GM15510 (cell line): ENCODE results near the gene PLAU.

ENCODE experiments used
- POLR2A ChIP-seq: IDR thresholded peaks from 3 replicates; pipeline ENCODE4 v1.6.1; 2011; ENCODE audit warnings: borderline replicate concordance; ENCODE audit not compliant: insufficient read length; ENCODE audit errors: extremely low read depth

The PLAU gene

DNA sequence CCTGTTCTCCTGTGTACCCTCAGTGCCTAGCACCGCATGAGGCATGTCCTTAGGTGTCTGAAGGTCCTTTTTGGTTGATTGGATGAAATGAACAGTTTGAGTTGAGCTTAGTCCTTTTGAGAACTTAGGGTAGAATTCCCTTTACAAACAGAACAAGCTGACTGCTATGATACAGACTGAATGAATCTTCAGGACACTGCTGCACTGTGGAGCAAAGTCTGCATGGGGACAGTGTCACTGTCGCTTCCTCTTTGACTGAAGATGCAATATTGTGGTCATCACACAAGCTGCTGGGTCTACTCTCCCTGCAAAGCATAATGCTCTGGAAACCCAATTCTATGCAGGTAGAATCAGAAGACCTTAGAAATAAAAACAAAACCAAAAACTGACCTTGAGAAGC lies 8.6 kb upstream of the PLAU start:
- TF ChIP-seq POLR2A: no peak

DNA sequence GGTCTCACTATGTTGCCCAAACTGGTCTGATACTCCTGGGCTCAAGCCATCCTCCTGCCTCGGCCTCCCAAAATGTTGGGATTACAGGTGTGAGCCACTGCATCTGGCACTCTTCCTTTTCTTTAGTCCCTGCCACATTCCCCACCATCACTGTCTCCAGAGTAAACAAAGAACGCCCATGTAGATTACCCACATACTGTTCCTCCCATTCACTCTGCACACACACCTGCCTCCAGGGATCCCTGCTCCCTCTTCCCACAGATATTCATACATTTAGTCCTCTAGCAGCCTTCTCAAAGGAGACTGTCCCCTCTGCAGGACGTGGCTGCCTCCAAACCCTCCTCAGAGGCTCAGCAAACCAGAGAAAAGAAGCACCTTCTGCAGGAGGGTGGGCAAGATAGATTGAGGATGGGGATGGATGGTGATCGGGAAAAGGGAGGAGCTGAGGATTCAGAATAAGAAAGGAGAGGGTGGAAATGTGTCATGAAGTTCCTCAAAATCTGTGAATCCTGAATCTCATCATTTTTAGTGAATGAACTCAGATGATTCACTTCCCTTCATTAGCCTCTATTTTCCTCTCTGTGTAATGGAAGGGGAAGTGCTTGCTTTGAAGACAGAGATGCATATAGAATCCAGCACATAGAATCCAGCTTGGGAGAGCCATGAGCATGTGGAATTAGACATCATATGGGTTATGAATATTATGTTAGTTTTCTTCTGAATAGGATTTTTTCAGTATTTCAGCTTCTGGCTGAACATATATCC lies 5.5 kb upstream of the PLAU start:
- no peak for TF ChIP-seq POLR2A

DNA sequence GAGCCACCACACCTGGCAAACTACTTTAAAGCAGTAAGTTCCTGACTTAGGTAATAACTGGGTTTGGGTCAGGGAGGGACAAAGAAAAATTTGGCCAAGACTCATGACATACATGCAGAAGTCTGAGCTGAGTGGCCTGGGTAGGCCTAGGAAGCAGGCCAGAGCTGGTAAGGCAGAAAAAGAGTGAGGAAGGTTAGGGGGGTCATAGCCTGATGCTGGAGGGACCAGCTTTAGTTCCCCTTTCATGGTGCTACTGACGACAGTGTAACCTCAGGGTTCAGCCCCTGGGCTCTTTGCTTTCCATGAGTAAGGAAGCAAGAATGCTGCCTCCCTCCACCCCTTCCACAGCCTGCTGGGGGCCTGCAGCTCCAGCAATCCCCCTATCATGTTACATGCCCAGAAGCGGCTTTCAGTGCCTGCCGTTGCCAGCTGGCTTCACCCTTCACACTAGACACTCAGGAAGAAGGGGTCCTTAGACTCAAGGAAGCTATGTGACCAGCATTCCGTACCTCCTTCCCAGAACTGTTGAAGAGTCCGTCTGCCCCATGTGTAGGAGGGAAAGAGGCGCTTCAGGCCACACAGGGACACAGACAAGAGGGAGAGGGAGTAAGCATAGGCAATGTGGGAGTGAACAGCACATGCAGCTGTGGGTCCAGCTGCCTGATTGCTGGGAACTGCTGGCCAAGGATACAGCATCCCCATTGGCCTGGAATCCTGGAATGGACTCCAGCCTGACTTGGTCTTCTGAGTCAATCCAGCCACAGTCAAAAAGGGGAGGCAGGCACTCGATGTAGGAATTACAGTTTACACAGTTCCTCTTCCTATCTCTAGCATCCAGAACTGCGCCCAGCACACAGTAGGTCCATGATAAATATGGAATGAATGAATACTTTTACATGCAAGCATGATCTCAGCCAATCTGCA lies 4.1 kb upstream of the PLAU start:
- TF ChIP-seq POLR2A: no peak

DNA sequence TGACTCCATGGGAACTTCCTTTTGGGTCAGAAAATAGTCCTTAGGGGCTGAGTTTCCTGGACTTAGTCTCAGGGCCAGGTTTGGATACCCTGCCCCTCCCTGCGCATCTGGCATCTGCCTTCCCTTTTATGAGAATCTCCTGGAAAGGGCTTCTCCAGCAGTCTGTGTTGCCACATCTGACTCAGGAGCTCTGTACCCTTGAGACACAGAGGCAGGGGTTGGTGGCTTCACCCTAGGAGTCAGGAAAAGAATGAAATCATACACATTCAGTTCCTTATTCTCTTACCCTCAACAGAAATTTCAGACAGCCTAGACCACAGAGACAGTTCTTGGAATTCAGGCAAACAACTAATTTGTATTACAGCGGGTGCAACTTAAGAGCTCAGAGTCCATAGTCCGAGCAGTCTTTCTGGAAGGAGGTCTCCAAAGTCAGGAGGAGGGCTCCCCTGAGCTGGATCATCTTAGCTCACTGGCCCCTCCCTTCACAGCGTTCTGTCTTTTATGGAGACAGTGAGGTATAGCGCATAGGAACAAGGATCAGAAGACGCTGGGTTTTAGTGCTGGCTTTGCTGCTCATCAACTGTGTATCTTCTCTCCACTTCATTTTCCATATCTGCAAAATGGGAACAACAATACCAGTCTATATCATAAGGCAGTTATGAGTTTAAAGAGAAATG lies 3.0 kb upstream of the PLAU start:
- no peak for TF ChIP-seq POLR2A

DNA sequence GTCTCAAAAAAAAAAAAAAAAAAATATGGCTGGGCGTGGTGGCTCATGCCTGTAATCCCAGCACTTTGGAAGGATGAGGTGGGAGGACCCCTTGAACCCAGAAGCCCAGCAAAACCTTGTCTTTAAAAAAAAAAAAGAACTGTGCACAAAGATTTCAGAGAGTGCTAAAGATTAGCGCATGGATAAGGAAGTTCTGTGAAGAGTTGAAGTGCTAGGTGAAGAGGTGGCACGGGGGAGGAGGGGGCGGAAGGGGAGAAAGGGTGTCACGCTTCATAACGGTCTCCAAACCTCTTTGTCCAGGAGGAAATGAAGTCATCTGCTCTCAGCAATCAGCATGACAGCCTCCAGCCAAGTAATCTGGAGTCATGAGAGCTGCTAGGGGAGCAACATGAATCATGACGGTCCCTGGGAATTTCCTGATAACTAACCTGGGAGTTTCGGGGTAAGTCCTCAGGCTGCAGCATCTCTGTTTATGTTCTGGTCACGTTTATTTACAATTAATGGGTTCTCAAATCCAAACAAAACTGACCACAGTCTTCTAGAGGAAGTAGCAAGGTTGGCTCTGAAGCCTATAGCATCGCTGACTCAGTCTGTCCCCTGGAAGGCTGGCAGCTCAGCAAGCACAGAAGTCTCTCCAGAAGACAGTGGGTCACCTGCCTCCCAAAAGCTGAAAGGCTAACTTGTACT lies 1.9 kb upstream of the PLAU start:
- TF ChIP-seq POLR2A: no peak

DNA sequence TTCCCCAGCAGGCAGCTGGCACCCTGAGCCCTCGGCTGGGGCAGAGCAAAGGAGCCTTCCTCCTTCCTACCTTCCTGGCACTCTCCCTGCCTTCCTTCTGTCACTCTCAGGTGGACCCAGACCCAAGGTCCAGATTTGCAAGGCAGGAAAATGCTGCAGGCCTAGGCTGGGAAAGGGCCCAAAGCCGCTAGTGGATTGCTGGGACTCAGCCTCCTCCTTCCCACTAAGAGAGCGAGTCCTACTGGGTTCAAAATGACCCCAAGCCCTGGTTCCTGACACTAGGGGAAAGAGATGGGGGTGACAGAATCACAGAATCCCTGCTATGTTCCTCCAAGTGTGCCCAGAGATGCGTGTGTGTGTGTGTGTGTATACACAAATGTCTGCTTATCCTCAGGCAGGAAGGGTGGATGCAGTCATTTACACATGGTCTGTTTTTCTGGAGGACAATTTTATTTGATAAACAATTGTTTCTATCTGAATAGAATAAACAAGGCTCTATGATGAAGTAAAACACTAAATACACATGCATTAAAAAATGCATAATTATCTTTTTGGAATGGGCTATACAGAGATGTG lies 1.3 kb upstream of the PLAU start:
- no peak for TF ChIP-seq POLR2A

DNA sequence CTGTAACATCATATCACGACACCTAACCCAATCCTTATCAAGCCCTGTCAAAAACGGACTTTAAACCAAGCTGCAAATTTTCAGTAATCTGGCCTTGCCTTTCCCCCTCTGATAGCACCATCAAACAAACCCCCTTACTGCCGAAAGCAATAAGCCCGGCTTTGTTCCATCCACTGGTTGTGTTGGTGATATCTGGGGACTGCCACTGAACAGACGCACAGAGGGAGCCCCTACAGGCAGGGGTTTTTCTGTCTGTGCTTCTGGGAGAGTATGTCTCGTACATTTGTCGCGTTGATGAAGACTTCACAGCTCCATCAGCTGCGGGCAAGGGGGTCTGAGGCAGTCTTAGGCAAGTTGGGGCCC lies 550 bp upstream of the PLAU start:
- no peak for TF ChIP-seq POLR2A

DNA sequence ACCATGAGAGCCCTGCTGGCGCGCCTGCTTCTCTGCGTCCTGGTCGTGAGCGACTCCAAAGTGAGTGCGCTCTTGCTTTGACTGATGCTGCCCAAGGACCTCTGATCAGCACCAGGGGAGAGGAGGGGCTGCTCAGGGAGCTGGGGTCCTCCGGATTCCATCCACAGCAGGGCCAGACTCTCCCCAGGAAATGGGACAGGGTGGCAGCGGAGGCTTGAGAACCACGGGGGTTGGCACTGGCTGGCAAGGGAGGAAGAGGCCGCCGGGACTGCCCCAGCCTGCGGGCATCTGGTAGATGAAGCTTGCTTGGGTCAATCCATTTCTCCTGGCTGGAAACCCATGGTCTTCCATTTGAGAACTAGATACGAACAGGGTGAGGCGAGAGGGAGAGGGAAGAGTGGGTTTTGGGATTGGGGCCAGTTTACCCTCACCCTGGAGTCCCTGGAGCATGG lies 647 bp downstream of the PLAU start:
- TF ChIP-seq POLR2A: no peak

DNA sequence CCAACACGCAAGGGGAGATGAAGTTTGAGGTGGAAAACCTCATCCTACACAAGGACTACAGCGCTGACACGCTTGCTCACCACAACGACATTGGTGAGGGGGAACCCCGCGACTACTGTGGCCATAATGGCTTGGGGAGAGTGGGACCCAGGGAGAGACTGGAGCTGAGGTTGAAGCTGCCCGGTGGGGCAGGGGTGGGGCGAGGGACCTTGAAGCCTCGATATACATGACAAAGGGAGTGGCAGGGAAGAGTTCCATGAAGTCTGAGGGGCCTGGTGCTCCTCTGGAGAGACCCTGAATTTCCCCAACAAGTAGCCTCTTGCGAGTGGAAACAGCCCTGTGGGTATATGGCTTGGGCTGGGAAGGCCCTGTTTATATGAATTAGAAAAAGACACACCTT lies 3.1 kb downstream of the PLAU start:
- TF ChIP-seq POLR2A: no peak

DNA sequence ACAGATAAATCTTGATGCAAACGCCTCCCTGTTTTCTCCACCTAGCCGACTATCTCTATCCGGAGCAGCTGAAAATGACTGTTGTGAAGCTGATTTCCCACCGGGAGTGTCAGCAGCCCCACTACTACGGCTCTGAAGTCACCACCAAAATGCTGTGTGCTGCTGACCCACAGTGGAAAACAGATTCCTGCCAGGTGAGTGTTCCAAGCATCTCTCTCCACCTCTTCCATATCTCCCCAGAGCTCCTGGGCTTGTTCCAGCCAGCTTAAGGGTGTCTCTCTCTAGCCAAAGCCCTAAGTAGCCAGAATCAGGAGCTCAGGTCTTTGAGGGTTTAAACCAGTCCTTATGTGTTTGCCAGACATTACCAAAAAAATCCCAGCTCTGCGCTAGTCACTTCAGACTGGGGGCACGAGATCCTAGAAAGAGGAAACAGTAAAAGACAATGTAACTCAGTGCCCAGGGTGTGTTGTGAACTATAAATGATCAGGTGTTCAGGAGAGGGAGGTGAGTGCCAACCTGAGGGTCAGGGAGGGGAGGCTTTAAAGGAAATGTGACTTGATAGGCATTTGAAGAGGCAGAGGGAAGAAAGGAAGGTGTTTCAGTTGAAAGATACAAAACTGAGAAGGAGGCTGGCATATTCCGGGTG lies 4.4 kb downstream of the PLAU start:
- no peak for TF ChIP-seq POLR2A

DNA sequence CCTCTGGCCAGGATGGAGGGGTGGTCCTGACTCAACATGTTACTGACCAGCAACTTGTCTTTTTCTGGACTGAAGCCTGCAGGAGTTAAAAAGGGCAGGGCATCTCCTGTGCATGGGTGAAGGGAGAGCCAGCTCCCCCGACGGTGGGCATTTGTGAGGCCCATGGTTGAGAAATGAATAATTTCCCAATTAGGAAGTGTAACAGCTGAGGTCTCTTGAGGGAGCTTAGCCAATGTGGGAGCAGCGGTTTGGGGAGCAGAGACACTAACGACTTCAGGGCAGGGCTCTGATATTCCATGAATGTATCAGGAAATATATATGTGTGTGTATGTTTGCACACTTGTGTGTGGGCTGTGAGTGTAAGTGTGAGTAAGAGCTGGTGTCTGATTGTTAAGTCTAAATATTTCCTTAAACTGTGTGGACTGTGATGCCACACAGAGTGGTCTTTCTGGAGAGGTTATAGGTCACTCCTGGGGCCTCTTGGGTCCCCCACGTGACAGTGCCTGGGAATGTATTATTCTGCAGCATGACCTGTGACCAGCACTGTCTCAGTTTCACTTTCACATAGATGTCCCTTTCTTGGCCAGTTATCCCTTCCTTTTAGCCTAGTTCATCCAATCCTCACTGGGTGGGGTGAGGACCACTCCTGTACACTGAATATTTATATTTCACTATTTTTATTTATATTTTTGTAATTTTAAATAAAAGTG lies 6.0 kb downstream of the PLAU start:
- no peak for TF ChIP-seq POLR2A

DNA sequence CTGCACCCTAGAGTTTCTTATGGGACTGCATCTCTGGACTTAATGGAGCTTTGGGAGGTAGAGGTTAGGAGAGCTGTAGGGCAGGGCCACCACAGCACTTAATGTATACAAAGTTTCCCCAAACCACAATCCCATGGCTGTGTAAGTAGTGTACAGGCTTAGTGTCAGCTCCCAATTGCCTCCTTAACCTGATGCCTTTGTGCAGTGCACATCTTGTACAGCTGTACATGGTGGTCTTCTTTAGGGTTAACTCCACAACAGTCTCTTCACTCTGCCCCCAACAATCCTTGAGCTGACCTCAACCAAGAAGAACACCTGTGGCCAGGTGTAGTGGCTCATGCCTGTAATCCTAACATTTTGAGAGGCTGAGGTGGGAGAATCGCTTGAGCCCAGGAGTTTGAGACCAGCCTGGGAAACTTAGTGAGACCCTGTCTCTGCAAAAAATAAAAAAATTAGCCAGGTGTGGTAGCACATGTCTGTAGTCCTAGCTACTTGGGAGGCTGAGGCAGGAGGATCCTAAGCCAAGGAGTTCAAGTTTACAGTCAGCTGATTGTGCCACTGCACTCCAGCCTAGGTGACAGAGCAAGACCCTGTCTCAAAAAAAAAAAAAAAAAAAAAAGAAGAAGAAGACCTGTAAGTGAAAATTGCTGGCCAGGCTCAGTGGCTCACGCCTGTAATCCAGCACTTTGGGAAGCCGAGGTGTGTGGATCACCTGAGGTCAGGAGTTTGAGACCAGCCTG lies 6.8 kb downstream of the PLAU start:
- no peak for TF ChIP-seq POLR2A

DNA sequence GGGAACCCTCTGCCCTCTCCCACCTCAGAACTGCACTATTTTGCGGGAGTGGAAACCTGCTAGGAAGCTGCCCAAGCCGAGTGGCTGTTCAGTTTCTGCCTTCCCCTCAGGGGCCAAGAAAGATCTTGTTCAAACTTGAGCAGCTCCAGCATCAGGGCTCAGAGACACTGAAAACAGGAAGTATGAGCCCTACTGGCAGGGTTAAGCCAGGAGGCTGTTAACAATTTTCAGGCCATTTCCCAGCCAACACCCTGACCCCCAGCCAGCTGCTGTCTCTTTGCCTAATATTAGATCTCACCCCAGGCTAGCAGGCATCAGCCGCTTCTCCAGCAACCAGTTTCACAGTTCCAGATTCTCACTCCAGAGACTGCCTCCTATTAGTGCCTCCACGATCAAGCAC lies 9.2 kb downstream of the PLAU start:
- TF ChIP-seq POLR2A: no peak
